BE2C (cell line): ENCODE data around the gene PLA2G4B.

ENCODE experiments used
- DNase-seq: peaks from one replicate; pipeline ENCODE4 v3.0.0-alpha.2; 2020
- H3K27me3 ChIP-seq: fragments of 250-450 bp; sonication (Bioruptor Pico); 2 replicates; pipeline ENCODE4 v1.5.1; 2020; ENCODE audit warnings: mild to moderate bottlenecking
- H3K36me3 ChIP-seq: fragments of 250-450 bp; sonication (Bioruptor Pico); 2 replicates; pipeline ENCODE4 v1.5.1; 2020; ENCODE audit warnings: mild to moderate bottlenecking
- H3K4me1 ChIP-seq: fragments of 250-450 bp; sonication (Bioruptor Pico); 2 replicates; pipeline ENCODE4 v1.5.1; 2020
- H3K4me3 ChIP-seq: 2 replicates; pipeline ENCODE4 v1.5.1; 2011; ENCODE audit warnings: low read depth, low read length
- H3K9me3 ChIP-seq: fragments of 250-450 bp; sonication (Bioruptor Pico); 2 replicates; pipeline ENCODE4 v1.5.1; 2020
- TF ChIP-seq, protein P1 (sequence below): IDR thresholded peaks from 2 replicates; pipeline ENCODE4 v1.5.1; 2012; ENCODE audit warnings: mild to moderate bottlenecking, low read depth, low read length

PLA2G4B gene

DNA sequence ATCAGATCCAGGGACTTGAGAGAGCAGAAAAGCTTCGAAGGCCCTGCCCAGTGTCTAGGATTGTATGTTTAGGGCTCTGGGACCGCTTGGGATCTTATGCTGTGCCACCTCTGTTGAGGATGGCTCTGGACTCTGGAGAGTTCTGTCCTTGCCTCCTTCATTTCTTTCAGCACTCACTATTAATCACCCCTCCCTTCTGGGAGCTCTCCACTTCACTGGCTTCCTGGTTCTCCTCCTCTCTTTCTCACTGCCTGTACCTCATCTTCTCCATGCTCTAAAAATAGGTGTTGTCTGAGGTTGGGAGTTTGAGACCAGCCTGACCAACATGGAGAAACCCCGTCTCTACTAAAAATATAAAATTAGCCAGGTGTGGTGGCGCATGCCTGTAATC lies 47.1 kb upstream of the PLA2G4B start:
- Histone ChIP-seq H3K27me3 (no peaks in the 10 kb centered on the region), H3K9me3 (no peaks in the 10 kb centered on the region), H3K4me3 (no peak overlapping the region), H3K36me3 (no peaks in the 10 kb centered on the region; the same call in 1 of the 2 replicates), H3K4me1 (peaks cover 9% of the 10 kb centered on the region)
- TF ChIP-seq, protein P1, sequence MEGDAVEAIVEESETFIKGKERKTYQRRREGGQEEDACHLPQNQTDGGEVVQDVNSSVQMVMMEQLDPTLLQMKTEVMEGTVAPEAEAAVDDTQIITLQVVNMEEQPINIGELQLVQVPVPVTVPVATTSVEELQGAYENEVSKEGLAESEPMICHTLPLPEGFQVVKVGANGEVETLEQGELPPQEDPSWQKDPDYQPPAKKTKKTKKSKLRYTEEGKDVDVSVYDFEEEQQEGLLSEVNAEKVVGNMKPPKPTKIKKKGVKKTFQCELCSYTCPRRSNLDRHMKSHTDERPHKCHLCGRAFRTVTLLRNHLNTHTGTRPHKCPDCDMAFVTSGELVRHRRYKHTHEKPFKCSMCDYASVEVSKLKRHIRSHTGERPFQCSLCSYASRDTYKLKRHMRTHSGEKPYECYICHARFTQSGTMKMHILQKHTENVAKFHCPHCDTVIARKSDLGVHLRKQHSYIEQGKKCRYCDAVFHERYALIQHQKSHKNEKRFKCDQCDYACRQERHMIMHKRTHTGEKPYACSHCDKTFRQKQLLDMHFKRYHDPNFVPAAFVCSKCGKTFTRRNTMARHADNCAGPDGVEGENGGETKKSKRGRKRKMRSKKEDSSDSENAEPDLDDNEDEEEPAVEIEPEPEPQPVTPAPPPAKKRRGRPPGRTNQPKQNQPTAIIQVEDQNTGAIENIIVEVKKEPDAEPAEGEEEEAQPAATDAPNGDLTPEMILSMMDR = no peak
- no peak for DNase-seq

DNA sequence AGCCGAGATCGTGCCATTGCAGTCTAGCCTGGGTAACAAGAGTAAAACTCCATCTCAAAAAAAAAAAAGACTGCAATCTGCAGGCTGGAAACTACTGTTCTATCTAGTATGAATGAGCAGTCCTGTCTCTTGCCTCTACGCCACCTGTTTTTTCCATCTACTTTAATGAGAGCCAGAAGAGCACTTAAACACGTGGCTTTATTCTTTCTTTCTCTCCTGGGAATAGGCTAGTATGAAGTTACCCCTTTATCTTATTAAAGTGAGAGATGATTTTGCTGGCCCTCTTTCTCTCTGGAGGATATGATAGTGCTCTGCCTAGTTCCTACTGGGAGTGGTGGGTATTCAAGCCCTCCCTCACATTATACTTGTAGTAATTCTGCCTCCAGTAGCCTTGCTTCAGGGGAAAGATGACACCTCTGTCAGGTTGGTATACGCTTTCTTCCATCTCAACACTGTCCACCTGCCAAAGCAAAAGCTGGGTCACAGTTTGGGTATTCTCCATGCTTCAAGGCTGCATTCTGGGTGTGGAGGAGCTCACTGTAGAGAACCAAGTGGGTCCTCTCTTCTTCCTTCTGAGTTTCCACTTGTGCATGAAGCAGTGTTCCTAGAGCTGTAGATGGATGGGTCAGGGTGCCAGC lies 46.5 kb upstream of the PLA2G4B start:
- Histone ChIP-seq H3K36me3 (no peaks in the 10 kb centered on the region; the same call in 1 of the 2 replicates), H3K9me3 (no peaks in the 10 kb centered on the region), H3K4me3 (no peak overlapping the region), H3K27me3 (no peaks in the 10 kb centered on the region), H3K4me1 (peaks cover 9% of the 10 kb centered on the region)
- TF ChIP-seq, protein P1 = no peak
- no peak for DNase-seq

DNA sequence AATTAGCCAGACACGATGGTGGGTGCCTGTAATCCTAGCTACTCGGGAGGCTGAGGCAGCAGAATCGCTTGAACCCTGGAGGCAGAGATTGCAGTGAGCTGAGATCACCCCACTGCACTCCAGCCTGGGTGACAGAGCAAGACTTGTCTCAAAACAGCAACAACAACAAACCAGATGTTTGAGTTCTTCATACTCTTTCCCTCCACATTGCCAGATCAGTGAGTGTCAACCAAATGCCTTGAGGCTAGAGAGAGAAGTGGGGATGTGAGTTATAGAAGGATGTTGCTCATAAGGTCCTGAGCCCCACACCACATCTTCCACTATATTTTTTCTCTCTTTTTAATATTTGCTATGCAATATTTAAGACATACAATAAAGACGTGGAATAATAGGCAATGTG lies 44.6 kb upstream of the PLA2G4B start:
- no peak for DNase-seq
- H3K36me3 ChIP-seq = no peaks in the 10 kb centered on the region; the same call in 1 of the 2 replicates
- no peaks in the 10 kb centered on the region for H3K9me3 ChIP-seq
- H3K4me3 ChIP-seq = no peak overlapping the region
- TF ChIP-seq, protein P1 = no peak
- no peaks in the 10 kb centered on the region for H3K27me3 ChIP-seq
- H3K4me1 ChIP-seq = peaks cover 9% of the 10 kb centered on the region

DNA sequence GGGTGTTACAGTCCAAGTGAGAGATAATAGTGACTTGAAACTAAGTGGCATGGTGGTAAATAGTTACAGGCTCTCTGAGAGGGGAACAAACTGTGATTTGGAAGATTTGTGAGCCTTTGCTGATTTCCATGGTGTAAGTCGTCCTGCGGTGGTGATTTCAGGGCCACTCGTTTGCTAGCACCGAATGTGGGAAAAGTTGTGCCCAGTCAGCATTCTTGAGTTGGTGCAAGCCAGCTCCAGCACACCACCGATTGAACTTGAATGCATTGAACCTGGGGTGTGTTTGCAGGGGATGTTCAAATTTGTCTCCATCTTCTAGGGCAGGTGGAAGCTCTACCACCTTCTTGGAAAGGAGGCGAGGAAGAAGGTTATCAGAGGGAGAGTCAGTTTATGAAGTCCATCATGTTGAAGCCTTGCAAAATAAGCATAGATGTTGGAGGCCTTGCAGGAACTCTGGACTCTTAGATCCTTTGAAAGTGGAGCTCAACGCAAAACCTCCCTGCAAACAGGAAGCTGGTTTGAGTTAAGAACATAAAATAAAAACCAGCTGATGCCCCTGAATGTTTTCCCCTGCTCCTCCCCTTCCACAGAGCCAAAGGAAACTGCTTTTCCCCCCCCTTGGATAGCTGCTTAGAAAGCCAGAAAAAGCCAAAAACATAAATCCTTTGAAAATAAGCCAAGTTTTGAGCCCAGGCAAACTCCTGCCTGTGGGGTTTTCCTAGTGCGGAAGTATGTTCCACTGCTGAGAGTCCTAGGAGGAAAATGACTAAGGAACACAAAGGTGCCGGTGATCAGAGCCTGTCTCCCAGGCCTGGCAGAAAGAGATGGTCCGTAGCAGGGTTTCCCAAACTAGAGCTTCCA lies 42.4 kb upstream of the PLA2G4B start:
- Histone ChIP-seq H3K27me3 (no peaks in the 10 kb centered on the region), H3K36me3 (0 out of 2 replicates have a peak, but pooled peaks cover under 1% of the 10 kb centered on the region), H3K4me3 (no peak overlapping the region), H3K4me1 (peaks cover 4% of the 10 kb centered on the region), H3K9me3 (no peaks in the 10 kb centered on the region)
- TF ChIP-seq, protein P1 = no peak
- no peak for DNase-seq

DNA sequence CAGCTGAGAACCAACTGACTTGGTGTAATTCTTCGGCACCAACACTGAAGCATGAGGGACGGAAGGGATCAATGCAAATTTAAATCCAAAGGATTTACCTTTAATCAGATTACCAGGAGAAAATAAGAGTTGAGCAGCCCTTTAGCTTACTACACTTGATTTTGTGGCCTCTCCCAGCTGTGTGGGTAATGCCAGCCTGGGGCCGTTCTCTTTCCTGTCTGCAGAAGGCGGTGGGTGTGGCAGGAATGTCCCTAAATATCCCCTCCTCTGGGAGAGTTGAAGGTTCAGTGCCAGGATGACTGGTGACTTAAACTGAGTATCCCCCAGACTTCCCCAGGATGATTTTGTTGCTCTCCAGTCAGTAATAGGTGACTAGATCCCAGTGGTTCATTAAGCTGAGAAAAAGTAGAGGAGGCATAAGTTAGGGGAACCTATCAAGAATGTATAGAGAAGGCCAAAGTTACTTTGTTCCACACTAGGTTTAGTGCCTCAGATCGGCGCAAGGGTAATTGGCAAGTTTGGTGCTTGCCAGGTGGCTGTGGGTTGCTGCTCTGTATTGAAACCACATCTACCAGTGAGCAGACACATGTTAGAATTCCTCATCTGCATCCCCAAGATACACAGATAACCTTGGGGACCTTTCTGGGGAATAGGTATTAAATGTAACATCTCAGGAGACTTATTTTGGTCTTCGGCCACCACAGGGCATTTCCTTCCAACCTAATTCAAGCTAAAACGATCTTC lies 41.3 kb upstream of the PLA2G4B start:
- Histone ChIP-seq H3K27me3 (no peaks in the 10 kb centered on the region), H3K4me1 (no peaks in the 10 kb centered on the region), H3K36me3 (peaks cover 3% of the 10 kb centered on the region; the same call in 1 of the 2 replicates), H3K9me3 (no peaks in the 10 kb centered on the region), H3K4me3 (no peak overlapping the region)
- DNase-seq = no peak
- TF ChIP-seq, protein P1 = no peak
